ENCODE data around the gene SNURF. TPM values are rescaled to one million over a fixed set of nuclear protein-coding genes. Genes with fewer than 3 reads are reported as not detected.
"Not testable (repeated sequence)": the region's sequence is repeated elsewhere in the genome, so short reads cannot be mapped to it uniquely, and the experiment has no call there.

SNURF gene, protein sequence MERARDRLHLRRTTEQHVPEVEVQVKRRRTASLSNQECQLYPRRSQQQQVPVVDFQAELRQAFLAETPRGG
- total RNA-seq (2021; fragmentation: NEBNext Ultra II Directional; extraction: Animal tissue kit (Norgen Biotek cat#: 25700)): 10 to 100 TPM; 12.7 to 20.1 (median 16.5) TPM
- long read RNA-seq, partial matches to known transcripts: 0 of 2 reads
- long read RNA-seq, other reads (novel, unspliced or antisense): 0 of 2 reads

DNA sequence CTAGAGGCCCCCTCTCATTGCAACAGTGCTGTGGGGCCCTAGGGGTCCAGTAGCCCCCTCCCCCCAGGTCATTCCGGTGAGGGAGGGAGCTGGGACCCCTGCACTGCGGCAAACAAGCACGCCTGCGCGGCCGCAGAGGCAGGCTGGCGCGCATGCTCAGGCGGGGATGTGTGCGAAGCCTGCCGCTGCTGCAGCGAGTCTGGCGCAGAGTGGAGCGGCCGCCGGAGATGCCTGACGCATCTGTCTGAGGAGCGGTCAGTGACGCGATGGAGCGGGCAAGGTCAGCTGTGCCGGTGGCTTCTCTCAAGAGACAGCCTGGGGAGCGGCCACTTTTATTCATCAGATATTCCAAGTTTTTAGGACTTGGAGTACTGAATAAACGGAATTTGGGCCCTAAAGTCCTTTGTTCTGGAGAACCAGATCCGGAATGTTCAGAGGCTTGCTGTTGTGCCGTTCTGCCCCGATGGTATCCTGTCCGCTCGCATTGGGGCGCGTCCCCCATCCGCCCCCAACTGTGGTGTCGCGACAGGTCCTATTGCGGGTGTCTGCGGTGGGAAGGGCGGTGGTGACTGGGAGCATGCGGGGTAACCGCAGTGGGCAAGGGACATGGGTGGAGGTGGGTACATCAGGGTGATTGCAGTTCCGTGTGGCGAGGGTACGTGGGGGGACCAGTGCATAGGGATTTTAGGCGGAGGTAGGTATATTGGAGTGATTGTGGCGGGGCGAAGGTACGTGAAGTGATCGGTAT is at the start of gene SNURF, which contains the start of gene SNRPN:
TSS of gene SNURF (plus strand) at position 205 of the 748 bp plus-strand sequence. CDS start at position 267, 62 bp downstream.
TSS of gene SNRPN (plus strand) at position 205 of the 748 bp plus-strand sequence. CDS start 19,467 bp downstream, outside the sequence.
- Mint-ChIP-seq H3K4me1 (ENCODE audit: low read depth) (no peaks in the 10 kb centered on the region), H3K36me3 (ENCODE audit: low read depth) (peaks cover 5% of the 10 kb centered on the region; the same call in 1 of the 2 replicates), H3K27me3 (ENCODE audit: insufficient read depth) (peaks cover 3% of the 10 kb centered on the region), H3K9me3 (peaks cover 5% of the 10 kb centered on the region; the same call in 1 of the 2 replicates), H3K4me3 (peak within 1 kb of the TSS; percentile 96), H3K27ac (peak within 1 kb of the TSS; percentile 87)
- DNase-seq: peak; percentile 67
- TF ChIP-seq, protein P1, sequence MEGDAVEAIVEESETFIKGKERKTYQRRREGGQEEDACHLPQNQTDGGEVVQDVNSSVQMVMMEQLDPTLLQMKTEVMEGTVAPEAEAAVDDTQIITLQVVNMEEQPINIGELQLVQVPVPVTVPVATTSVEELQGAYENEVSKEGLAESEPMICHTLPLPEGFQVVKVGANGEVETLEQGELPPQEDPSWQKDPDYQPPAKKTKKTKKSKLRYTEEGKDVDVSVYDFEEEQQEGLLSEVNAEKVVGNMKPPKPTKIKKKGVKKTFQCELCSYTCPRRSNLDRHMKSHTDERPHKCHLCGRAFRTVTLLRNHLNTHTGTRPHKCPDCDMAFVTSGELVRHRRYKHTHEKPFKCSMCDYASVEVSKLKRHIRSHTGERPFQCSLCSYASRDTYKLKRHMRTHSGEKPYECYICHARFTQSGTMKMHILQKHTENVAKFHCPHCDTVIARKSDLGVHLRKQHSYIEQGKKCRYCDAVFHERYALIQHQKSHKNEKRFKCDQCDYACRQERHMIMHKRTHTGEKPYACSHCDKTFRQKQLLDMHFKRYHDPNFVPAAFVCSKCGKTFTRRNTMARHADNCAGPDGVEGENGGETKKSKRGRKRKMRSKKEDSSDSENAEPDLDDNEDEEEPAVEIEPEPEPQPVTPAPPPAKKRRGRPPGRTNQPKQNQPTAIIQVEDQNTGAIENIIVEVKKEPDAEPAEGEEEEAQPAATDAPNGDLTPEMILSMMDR (IDR thresholded peaks at IDR 0.05): no peak

DNA sequence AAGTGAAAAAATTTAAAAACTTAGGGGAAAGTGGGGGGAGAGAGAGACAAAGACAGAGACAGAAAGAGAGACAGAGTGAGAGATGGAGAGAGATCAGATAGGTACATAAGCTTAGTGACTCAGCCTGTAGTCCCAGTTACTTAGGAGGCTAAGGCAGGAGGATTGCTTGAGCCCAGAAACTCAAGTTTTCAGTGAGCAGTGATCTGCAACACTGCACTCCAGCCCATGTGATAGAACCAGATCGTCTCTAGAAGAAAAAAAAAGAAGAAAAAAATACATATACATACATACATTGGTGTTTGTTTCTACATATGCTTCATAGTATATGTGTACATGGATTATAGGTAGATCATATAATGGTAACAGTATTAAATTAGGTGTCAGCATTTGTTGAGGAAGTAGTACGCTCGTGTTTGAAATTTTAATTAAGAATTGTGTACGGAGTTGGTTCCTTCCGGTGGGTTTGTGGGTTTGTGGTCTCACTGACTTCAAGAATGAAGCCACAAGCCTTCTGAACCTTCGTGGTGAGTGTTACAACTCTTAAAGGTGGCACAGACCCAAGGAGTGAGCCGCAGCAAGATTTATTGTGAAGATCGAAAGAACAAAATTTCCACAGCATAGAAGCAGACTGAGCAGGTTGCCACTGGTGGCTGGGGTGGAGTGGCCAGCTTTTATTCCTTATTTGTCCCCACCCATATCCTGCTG is 38.3 kb upstream of the SNURF start:
- Mint-ChIP-seq H3K9me3 (peaks cover 20% of the 10 kb centered on the region), H3K36me3 (ENCODE audit: low read depth) (peaks cover 5% of the 10 kb centered on the region), H3K4me3 (no peak overlapping the region), H3K27me3 (ENCODE audit: insufficient read depth) (no peaks in the 10 kb centered on the region), H3K4me1 (ENCODE audit: low read depth) (no peaks in the 10 kb centered on the region), H3K27ac (no peak overlapping the region)
- TF ChIP-seq, protein P1 (IDR thresholded peaks at IDR 0.05): no peak
- DNase-seq: no peak

DNA sequence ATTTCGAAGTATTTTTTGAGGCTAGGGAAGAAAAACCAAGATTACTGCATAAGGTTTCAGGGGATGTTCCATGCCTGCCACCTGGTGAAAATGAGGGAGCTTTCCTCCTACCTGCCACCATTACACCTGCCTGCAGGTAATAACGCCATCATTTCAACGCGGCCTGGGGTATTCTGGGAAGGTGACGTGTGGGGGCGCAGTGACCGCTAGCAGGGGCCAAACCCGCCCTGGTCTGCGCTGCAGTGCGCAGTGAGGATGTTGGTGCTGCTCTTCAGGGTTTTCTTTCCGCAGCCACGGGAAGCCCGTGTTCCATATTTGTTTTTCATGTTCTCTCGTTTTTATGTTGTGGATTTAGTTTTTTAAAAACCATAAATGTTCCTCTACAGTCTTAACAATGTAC is 37.4 kb upstream of the SNURF start:
- Mint-ChIP-seq H3K4me3 (no peak overlapping the region), H3K27me3 (ENCODE audit: insufficient read depth) (no peaks in the 10 kb centered on the region), H3K9me3 (peaks cover 22% of the 10 kb centered on the region), H3K27ac (no peak overlapping the region), H3K4me1 (ENCODE audit: low read depth) (no peaks in the 10 kb centered on the region), H3K36me3 (ENCODE audit: low read depth) (peaks cover 5% of the 10 kb centered on the region)
- TF ChIP-seq, protein P1 (IDR thresholded peaks at IDR 0.05): no peak
- DNase-seq: no peak

DNA sequence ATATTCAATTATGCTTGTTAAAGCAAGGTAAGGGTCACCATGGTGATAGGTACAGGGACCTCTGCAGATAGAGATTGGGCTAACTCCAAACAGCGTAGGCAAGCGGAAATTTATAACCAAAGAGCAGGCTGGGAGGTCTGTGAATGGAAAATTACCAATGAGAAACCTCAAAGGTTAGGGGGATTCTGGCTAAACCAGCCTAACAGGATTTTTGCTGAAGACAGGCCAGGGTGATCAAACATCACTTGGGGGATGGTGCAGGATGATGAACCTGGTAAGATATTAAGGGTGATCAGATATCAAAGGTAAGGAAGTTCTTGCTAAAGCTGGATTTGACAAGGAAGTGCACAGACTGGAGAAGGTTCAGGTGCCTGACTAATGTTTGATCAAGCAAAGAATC is 35.3 kb upstream of the SNURF start:
- no peak for DNase-seq
- Mint-ChIP-seq H3K27me3 (ENCODE audit: insufficient read depth) (no peaks in the 10 kb centered on the region), H3K9me3 (peaks cover 28% of the 10 kb centered on the region), H3K4me1 (ENCODE audit: low read depth) (no peaks in the 10 kb centered on the region), H3K27ac (no peak overlapping the region), H3K36me3 (ENCODE audit: low read depth) (peaks cover 5% of the 10 kb centered on the region), H3K4me3 (no peak overlapping the region)
- TF ChIP-seq, protein P1 (IDR thresholded peaks at IDR 0.05): no peak

DNA sequence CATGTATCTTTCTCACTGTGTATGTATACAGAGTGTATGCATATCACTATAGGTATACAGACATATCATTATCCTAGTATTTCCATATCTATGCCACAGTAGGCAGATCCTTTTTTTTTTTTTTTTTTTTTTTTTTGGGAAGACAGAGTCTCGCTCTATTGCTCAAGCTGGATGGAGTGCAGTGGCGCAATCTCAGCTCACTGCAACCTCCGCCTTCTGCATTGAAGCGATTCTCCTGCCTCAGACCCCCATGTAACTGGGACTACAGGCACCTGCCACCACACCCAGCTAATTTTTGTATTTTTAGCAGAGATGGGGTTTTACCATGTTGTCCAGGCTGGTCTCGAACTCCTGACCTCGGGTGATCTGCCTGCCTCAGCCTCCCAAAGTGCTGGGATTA is 32.0 kb upstream of the SNURF start:
- H3K27ac Mint-ChIP-seq; H3K27me3 Mint-ChIP-seq (ENCODE audit: insufficient read depth); H3K36me3 Mint-ChIP-seq (ENCODE audit: low read depth); H3K4me3 Mint-ChIP-seq; H3K4me1 Mint-ChIP-seq (ENCODE audit: low read depth); DNase-seq: not testable (repeated sequence)
- H3K9me3 Mint-ChIP-seq: peaks cover 20% of the 10 kb centered on the region

Measured in HFFc6 (cell line).